GM12891 (cell line): ENCODE results near the gene DENND1A.

Experiments
- DNase-seq: peaks from one replicate; pipeline ENCODE4 v3.0.0; 2011; ENCODE audit warnings: low spot score; ENCODE audit not compliant: insufficient read length
- FAIRE-seq: peaks from 2 replicates; lab custom pipeline; 2011; peaks lifted over from hg19 to GRCh38; lab: Jason Lieb, UNC
- PAX5 ChIP-seq: IDR thresholded peaks from 2 replicates; pipeline ENCODE4 v1.6.1; 2011; ENCODE audit warnings: low read length, moderate library complexity, mild to moderate bottlenecking; ENCODE audit not compliant: insufficient read depth, severe bottlenecking
- POLR2A ChIP-seq: IDR thresholded peaks from 2 replicates; pipeline ENCODE4 v1.6.1; 2011; ENCODE audit warnings: low read depth, low read length, control low read depth
- POLR2AphosphoS5 ChIP-seq: IDR thresholded peaks from 2 replicates; pipeline ENCODE4 v1.6.1; 2011; ENCODE audit warnings: low read depth, low read length, control low read depth
- POU2F2 ChIP-seq: IDR thresholded peaks from 2 replicates; pipeline ENCODE4 v1.6.1; 2011; ENCODE audit warnings: low read depth, mild to moderate bottlenecking, control low read depth, low read length, moderate library complexity
- SPI1 ChIP-seq: IDR thresholded peaks from 2 replicates; pipeline ENCODE4 v1.6.1; 2011; ENCODE audit warnings: low read depth, low read length, control low read depth
- TAF1 ChIP-seq: IDR thresholded peaks from 2 replicates; pipeline ENCODE4 v1.6.1; 2011; ENCODE audit warnings: low read depth, low read length, control low read depth

Gene DENND1A

DNA sequence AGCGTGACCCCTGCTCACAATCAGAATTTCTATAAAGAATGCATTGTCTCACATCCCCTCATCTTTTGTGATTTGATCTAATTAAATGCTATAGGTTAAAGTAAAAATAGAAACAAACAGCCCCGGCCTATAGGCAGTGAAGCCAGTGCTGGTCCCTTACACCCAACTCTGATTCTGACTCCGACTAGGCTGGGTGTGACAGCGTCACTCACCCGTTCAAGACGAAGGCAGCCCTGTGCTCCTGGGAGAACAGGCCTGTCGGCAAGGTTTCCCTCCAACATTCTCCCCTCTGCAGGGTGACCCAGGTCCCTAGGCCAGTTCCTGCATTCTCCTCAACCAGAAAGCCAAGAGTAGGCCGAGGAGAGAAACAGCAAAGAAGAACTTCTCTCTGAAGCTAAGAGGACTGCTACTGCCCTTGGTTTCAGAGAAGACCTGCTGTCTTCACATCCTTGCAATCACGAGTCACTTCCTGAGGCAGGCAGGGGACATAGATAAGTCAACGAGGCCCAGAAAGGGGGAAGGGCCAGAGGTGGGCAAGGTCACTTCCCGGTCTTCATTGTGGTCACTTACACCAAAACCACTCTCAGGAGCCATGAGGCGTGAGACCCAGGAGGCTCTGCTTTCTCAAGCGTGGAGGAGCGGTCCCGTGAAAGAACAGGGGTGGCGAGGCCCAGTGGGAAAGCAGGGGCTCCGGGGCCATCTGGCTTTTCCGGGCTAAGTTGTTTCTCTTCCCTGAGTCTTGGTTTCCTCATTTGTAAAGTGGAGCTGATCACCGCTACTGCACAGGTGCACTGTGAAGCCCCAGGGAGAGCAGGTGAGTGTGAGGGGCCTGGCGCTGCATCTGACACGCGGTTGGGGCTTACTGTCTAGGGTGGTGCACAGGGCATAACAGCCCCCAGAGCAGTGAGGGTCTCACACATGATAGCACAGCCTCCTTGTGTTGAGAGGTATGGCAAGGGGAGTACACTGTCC lies 373.2 kb downstream of the DENND1A start:
- DNase-seq (no peak), FAIRE-seq (no peak)
- TF ChIP-seq SPI1, result no peak
- no peak for TF ChIP-seq POLR2A
- TF ChIP-seq POU2F2, result no peak
- no peak for TF ChIP-seq POLR2AphosphoS5
- TF ChIP-seq PAX5, result no peak
- no peak for TF ChIP-seq TAF1

DNA sequence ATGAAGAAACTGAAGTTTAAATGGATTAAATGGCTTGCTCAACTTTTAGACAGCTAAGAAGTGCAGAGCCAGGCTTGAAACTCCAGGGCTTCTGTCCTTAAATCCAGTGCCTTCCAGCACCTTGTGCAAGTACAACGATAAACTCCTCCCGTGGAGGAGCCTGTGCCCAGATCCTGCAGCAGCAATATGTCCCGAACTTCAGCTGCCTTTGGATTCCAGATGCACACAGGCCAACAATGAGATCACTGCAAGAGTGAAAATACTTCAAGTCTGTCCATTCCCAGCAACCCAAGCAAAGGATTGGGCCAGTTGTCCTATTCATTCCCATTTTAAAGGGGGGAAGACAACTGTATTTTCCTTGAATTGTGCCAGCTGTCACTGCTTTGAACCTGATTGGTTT lies 374.3 kb downstream of the DENND1A start:
- FAIRE-seq (no peak), DNase-seq (no peak)
- TF ChIP-seq POLR2AphosphoS5 (no peak), PAX5 (no peak), TAF1 (no peak), SPI1 (no peak), POU2F2 (no peak), POLR2A (no peak)

DNA sequence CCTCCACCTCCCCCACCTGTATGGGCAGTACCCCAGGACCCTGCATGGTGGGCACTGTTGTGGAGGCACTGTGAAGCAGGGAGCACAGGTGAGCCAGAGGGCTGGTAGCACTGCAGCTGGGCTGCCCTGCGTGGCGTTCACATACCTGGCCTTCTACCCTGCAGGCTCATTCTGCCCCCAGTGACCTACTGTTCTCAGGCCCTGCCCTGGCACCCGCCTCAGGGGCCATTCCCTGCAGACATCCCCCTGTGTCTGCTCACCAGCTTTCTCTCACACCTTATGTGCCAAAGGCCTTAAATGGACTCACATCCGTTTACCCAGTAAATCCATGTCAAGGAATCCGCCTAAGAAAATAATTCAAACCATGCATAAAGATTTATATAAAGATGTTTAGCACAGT lies 377.4 kb downstream of the DENND1A start:
- TF ChIP-seq PAX5 (no peak), POLR2AphosphoS5 (no peak), POU2F2 (no peak), TAF1 (no peak), POLR2A (no peak), SPI1 (no peak)
- DNase-seq, result no peak
- no peak for FAIRE-seq

DNA sequence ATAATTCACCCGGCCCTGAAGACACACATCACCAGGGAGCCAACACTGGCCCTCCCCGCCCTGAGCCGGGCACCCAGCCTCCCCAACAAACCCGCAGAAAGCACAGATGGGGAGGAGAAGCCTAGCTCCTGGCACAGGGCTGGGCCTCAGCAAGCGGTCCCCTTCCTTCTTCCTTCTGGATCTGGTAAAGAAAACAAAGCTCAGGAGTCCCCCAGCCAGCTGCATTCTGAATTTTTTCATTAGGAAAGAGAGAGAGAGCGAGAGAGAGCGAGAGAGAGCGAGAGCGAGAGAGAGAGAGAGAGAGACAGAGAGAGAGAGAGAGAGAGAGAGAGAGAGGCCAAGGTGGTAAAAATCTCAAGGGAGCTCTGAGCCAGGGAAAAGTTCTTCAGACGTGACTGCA lies 378.2 kb downstream of the DENND1A start:
- FAIRE-seq, result no peak
- no peak for DNase-seq
- TF ChIP-seq PAX5 (no peak), SPI1 (no peak), POLR2AphosphoS5 (no peak), TAF1 (no peak), POLR2A (no peak), POU2F2 (no peak)

DNA sequence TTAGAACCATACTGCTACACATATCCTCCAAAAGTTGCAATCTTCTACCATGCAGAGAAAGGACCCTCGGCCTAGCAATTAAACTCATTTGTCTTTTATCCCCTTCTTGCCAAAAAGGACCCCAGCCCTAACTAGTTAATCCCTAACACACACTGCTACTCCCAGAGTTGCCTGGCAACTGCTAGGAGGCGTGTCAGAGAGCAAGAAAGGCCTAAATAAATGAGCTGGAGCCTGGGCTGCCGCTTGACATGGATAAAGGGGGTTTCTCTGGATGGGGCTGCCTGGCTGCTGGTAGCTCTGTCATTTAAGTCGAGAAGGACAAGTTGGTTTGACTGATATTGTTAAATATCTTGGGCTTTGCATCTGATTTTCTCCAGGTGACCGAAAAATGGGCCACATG lies 379.1 kb downstream of the DENND1A start:
- FAIRE-seq (no peak), DNase-seq (no peak)
- TF ChIP-seq TAF1 (no peak), POLR2A (no peak), SPI1 (no peak), POLR2AphosphoS5 (no peak), POU2F2 (no peak), PAX5 (no peak)

DNA sequence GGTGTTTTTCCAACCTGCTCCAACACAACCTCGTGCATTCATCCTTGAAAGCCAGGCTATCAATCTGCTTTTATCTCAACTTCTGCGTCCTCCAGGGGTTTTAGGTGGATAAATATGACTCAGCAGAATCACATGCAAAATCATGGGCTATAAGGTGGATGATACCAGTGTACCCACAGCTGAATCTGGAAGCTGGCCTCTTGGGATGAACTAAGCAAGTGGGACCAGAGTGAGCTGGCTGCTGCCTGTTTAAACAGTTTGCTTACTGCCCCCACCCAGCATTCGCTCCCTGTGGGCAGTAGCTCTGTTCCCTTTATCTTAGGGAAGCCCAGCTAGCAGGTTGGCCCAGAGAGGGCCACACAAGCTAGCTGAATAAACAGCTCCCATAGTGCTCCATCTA lies 379.9 kb downstream of the DENND1A start:
- TF ChIP-seq SPI1, result no peak
- FAIRE-seq, result no peak
- no peak for DNase-seq

DNA sequence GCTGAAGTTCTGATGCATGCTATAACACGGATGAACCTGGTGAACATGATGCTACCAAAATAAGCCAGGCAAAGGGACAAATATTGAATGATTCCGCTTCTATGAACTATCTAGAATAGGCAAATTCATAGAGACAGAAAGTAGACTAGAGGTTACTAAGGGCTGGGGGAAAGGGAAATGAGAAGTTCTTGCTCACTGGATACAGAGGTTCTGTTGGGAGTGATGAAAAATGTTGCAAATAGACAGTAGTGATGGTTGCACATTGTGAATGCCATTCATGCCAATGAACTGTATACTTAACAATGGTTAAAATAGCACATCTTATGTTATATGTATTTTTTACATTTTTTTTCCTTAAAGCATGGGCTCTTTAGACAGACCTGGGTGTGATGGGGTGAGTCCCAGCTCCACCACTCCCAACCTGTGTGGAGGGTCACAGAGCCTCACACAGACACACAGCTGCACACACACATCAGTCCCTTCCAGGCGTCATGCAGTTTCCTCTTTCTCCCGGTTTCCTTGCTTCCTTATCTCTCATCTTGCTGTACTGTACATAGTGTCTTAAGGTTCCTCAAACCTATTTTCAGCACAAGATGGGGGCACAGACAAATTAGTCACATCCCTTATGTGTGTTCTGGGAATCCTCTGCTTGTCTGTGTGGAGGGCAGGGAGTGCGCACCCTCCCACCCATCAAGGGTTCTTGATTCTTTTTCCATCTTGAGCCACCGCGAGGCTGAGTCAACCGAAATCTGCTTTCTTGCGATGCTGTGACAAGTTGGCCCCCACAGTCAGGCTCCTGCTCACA lies 381.0 kb downstream of the DENND1A start:
- TF ChIP-seq TAF1 (no peak), SPI1 (no peak), POLR2AphosphoS5 (no peak), POLR2A (no peak), POU2F2 (no peak), PAX5 (no peak)
- no peak for FAIRE-seq
- no peak for DNase-seq

DNA sequence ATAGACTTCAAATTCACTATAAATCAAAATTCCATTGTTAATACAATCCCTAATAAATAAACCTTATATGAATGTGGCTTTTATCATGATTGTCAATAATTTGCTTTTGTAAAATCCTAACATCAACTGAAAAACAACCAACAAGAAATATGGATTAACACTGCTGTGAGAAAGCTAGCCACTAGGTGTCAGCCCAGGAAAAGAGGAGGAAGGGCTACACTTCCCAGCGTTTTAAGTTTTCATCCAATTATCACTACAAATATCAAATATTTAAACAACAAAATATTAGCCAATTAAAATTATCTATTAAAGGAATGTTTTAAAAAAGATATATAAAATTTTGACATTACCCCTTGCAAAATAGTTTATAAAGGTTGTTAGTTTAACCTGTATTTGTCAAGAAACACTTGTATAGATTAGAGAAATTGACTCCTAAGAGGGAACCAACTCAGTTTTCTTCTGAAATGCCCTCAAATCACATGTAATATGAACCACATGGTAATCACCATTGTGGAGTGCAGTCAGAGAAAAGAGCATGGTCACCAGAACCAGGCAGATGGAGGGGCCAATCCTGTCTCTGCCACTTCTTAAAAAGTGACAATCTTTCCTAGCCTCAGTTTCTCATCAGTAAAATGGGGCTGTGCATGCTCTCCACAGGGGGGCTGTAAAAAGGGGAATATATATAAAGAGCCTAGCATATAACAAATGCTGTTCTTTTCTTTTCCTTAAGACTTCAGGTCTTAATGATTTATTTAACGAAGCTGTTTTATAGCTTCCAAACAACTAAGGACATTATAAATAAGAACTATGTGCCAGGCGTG lies 385.7 kb downstream of the DENND1A start:
- no peak for FAIRE-seq
- no peak for DNase-seq
- TF ChIP-seq POLR2A (no peak), POLR2AphosphoS5 (no peak), PAX5 (no peak), POU2F2 (no peak), TAF1 (no peak), SPI1 (no peak)

DNA sequence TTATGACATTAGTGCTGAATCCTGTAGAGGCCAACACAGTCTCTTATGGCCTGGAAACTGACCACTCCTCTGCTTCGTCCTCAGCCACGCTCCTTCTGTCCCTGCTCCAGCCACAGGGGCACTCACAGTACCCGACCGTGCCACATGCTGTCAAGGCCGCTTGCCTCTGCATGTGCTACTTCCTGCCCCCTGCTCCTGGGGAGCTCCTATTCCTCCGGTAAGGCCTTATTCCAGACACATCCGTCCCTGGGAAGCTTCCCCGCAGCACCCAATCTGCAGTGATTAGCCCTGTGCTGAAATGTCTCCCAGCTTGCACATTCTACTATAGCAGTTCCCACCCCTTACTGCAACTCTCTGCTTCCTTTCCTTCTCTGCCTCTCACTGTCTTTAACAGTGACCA lies 386.4 kb downstream of the DENND1A start:
- no peak for FAIRE-seq
- DNase-seq, result no peak
- TF ChIP-seq POU2F2 (no peak), TAF1 (no peak), POLR2A (no peak), POLR2AphosphoS5 (no peak), PAX5 (no peak), SPI1 (no peak)
